ENCODE data around the gene TNFRSF18.

- TF ChIP-seq CTCF (IDR thresholded peaks at IDR 0.05; ENCODE audit: low read length): no peak
- no peak for TF ChIP-seq EZH2 (optimal IDR thresholded peaks at IDR 0.05; ENCODE audit: low read depth, low read length)
These were observed 16.9 kb upstream of the TNFRSF18 start for GRCh38 chr1:1223321-1223720.
